Adipocyte (in vitro differentiated cells): ENCODE data around the gene MEX3A.
"Not testable (repeated sequence)": the region's sequence is repeated elsewhere in the genome, so short reads cannot be mapped to it uniquely, and the experiment has no call there.

Experiments
- DNase-seq: peaks from one replicate; pipeline ENCODE4 v3.0.0-alpha.2; 2015; ENCODE audit warnings: low read depth
- H3K27me3 ChIP-seq: replicated peaks from 2 replicates; pipeline ENCODE4 v1.7.0; 2013; ENCODE audit warnings: mild to moderate bottlenecking, low read length, moderate library complexity; ENCODE audit not compliant: control insufficient read depth, insufficient read depth
- H3K36me3 ChIP-seq: 2 replicates; pipeline ENCODE4 v1.7.0; 2013; ENCODE audit warnings: low read length, mild to moderate bottlenecking, moderate library complexity; ENCODE audit not compliant: control insufficient read depth, insufficient read depth, severe bottlenecking
- H3K4me1 ChIP-seq: 2 replicates; pipeline ENCODE4 v1.7.0; 2013; ENCODE audit warnings: mild to moderate bottlenecking, low read length, moderate library complexity; ENCODE audit not compliant: control insufficient read depth, insufficient read depth
- H3K4me3 ChIP-seq: 2 replicates; pipeline ENCODE4 v1.7.0; 2013; ENCODE audit warnings: mild to moderate bottlenecking, low read length, moderate library complexity
- H3K9ac ChIP-seq: 2 replicates; pipeline ENCODE4 v1.7.0; 2013; ENCODE audit warnings: mild to moderate bottlenecking, low read length, moderate library complexity
- H3K9me3 ChIP-seq: 2 replicates; pipeline ENCODE4 v1.7.0; 2013; ENCODE audit warnings: mild to moderate bottlenecking, low read length, moderate library complexity; ENCODE audit not compliant: control insufficient read depth

MEX3A gene

GRCh38 chr1:156124557-156125483 lies 42.6 kb upstream of the MEX3A start:
- peak overlapping the region; percentile 76 for H3K4me3 ChIP-seq
- peaks cover 20% of the 10 kb centered on the region for H3K36me3 ChIP-seq
- peak; percentile 66 for DNase-seq
- H3K9ac ChIP-seq = peak overlapping the region; percentile 100
- peaks cover 95% of the 10 kb centered on the region for H3K4me1 ChIP-seq
- H3K27me3 ChIP-seq = no peaks in the 10 kb centered on the region
- H3K9me3 ChIP-seq = no peaks in the 10 kb centered on the region

GRCh38 chr1:156123356-156124196 lies 41.3 kb upstream of the MEX3A start:
- H3K9ac ChIP-seq = peak overlapping the region; percentile 100
- H3K36me3 ChIP-seq = peaks cover 21% of the 10 kb centered on the region
- no peaks in the 10 kb centered on the region for H3K9me3 ChIP-seq
- peaks cover 92% of the 10 kb centered on the region for H3K4me1 ChIP-seq
- no peaks in the 10 kb centered on the region for H3K27me3 ChIP-seq
- peak; percentile 96 for DNase-seq
- peak overlapping the region; percentile 90 for H3K4me3 ChIP-seq

GRCh38 chr1:156122519-156123355 lies 40.5 kb upstream of the MEX3A start:
- peaks cover 14% of the 10 kb centered on the region for H3K36me3 ChIP-seq
- peak; percentile 87 for DNase-seq
- H3K27me3 ChIP-seq = no peaks in the 10 kb centered on the region
- H3K9me3 ChIP-seq = no peaks in the 10 kb centered on the region
- peak overlapping the region; percentile 100 for H3K9ac ChIP-seq
- peak overlapping the region; percentile 90 for H3K4me3 ChIP-seq
- peaks cover 90% of the 10 kb centered on the region for H3K4me1 ChIP-seq

GRCh38 chr1:156122086-156122485 lies 39.8 kb upstream of the MEX3A start:
- no peaks in the 10 kb centered on the region for H3K27me3 ChIP-seq
- peak overlapping the region; percentile 100 for H3K9ac ChIP-seq
- no peak for DNase-seq
- H3K36me3 ChIP-seq = peaks cover 13% of the 10 kb centered on the region
- H3K9me3 ChIP-seq = no peaks in the 10 kb centered on the region
- H3K4me1 ChIP-seq = peaks cover 84% of the 10 kb centered on the region
- peak overlapping the region; percentile 90 for H3K4me3 ChIP-seq

- Histone ChIP-seq H3K27me3 (no peaks in the 10 kb centered on the region), H3K4me3 (peak overlapping the region; percentile 90), H3K9ac (peak overlapping the region; percentile 100), H3K4me1 (peaks cover 77% of the 10 kb centered on the region), H3K9me3 (no peaks in the 10 kb centered on the region), H3K36me3 (peaks cover 13% of the 10 kb centered on the region)
- DNase-seq = no peak
Observed at GRCh38 chr1:156121457-156121856, 39.2 kb upstream of the MEX3A start.

- peak overlapping the region; percentile 90 for H3K4me3 ChIP-seq
- DNase-seq, H3K27me3 ChIP-seq, H3K9me3 ChIP-seq: not testable (repeated sequence)
- H3K36me3 ChIP-seq = peaks cover 13% of the 10 kb centered on the region
- peaks cover 74% of the 10 kb centered on the region for H3K4me1 ChIP-seq
- H3K9ac ChIP-seq = peak overlapping the region; percentile 100
Observed at GRCh38 chr1:156121005-156121404, 38.7 kb upstream of the MEX3A start.

- Histone ChIP-seq H3K4me3 (peak overlapping the region; percentile 90), H3K4me1 (peaks cover 68% of the 10 kb centered on the region), H3K9me3 (no peaks in the 10 kb centered on the region), H3K36me3 (peaks cover 13% of the 10 kb centered on the region), H3K9ac (peak overlapping the region; percentile 100), H3K27me3 (no peaks in the 10 kb centered on the region)
- DNase-seq = no peak
Observed at GRCh38 chr1:156120318-156120717, 38.1 kb upstream of the MEX3A start.

- peak overlapping the region; percentile 100 for H3K9ac ChIP-seq
- peak overlapping the region; percentile 90 for H3K4me3 ChIP-seq
- H3K36me3 ChIP-seq = peaks cover 13% of the 10 kb centered on the region
- no peaks in the 10 kb centered on the region for H3K27me3 ChIP-seq
- peaks cover 62% of the 10 kb centered on the region for H3K4me1 ChIP-seq
- H3K9me3 ChIP-seq = no peaks in the 10 kb centered on the region
- DNase-seq = peak; percentile 84
Observed at GRCh38 chr1:156119503-156120209, 37.4 kb upstream of the MEX3A start.

- peaks cover 59% of the 10 kb centered on the region for H3K4me1 ChIP-seq
- H3K36me3 ChIP-seq = peaks cover 13% of the 10 kb centered on the region
- H3K4me3 ChIP-seq = peak overlapping the region; percentile 90
- peak; percentile 66 for DNase-seq
- peak overlapping the region; percentile 100 for H3K9ac ChIP-seq
- no peaks in the 10 kb centered on the region for H3K9me3 ChIP-seq
- H3K27me3 ChIP-seq = no peaks in the 10 kb centered on the region
Observed at GRCh38 chr1:156118177-156118868, 36.1 kb upstream of the MEX3A start.
